Testis (tissue), 3 donors: Measurements from ENCODE around the gene UGT1A5. TPM values are rescaled to one million over a fixed set of nuclear protein-coding genes. Genes with fewer than 3 reads are reported as not detected.

Source experiments
- DNase-seq: peaks from one replicate; pipeline ENCODE4 v3.0.0-alpha.2; 2019
- H3K27ac ChIP-seq, 2 donors: fragments of 200-600 bp; sonication (generic); one replicate each; pipeline ENCODE4 v1.5.1; 2019
- H3K27me3 ChIP-seq: fragments of 200-600 bp; sonication (generic); one replicate; pipeline ENCODE4 v1.5.1; 2019
- H3K36me3 ChIP-seq: fragments of 200-600 bp; sonication (generic); one replicate; pipeline ENCODE4 v1.5.1; 2017; ENCODE audit warnings: low read depth; ENCODE audit errors: missing control alignments
- H3K4me1 ChIP-seq: fragments of 200-600 bp; sonication (generic); one replicate; pipeline ENCODE4 v1.5.1; 2019
- H3K4me3 ChIP-seq, 2 donors: fragments of 200-600 bp; sonication (generic); one replicate each; pipeline ENCODE4 v1.5.1; 2017 to 2019
- H3K9me3 ChIP-seq: fragments of 200-600 bp; sonication (generic); one replicate; pipeline ENCODE4 v1.5.1; 2017
- POLR2A ChIP-seq: fragments of 450-650 bp; IDR thresholded peaks from one replicate; pipeline ENCODE4 v1.6.1; 2017; ENCODE audit warnings: antibody characterized with exemption, mild to moderate bottlenecking, moderate library complexity
- WGBS, 2 donors: methylation state at CpG; one replicate each; pipeline ENCODE4 v1.1.5; 2018; 5-methylcytosine and 5-hydroxymethylcytosine counted together
- intact Hi-C: fragments of 100-400 bp; cut with DNase I; formaldehyde crosslinking; loops from one replicate; pipeline ENCODE4 v1.15.1; 2023; ENCODE audit warnings: low total_unique reads
- polyA plus RNA-seq: library from polyadenylated mRNA; stranded (reverse); fragments of 350-450 nt; fragmentation: Illumina TruSeq; extraction: RNeasy Lipid Tissue Mini Kit (QIAGEN cat#74804); gene quantifications from one replicate; pipeline ENCODE4 v1.2.3, GENCODE V29; 2014; ENCODE audit warnings: low read depth, low replicate concordance; ENCODE audit not compliant: insufficient read depth
- total RNA-seq, 2 donors: library from RNA; depleted of rRNA; stranded (reverse); fragments of >200 nt; gene quantifications; one replicate each; pipeline ENCODE4 v1.2.3, GENCODE V29; 2016
- TF ChIP-seq, protein P1 (sequence below), 3 experiments: fragments of 450-650 bp in 2 of 3; fragments of 200-600 bp in 1 of 3; sonication (generic) in 1 of 3; IDR thresholded peaks; one replicate each; pipeline ENCODE4 v1.5.1; 2016 to 2019; ENCODE audit warnings: antibody characterized with exemption in 3 of 3, mild to moderate bottlenecking in 2 of 3, moderate library complexity in 1 of 3

The UGT1A5 gene
- total and polyA plus RNA-seq, 3 donors from 2014 or later, result 0.16 TPM; not detected in 2

DNA sequence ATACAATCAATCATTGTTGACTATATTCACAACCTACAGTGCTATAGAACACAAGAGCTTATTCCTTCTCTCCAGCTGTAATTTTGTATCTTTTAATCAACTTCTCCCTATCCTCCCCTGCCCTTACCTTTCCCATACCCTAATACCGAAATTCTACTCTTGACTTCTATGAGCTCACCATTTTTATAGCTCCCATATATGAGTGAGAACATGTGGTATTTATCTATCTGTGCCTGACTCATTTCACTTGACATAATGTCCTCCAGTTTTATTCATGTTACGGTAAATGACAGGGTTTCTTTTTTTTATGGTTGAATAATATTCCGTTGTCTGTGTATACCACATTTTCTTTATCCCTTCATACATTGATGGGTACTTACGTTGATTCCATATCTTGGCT, 68.1 kb downstream of the UGT1A5 start:
- no peak overlapping the region for H3K4me3 ChIP-seq
- no peaks in the 10 kb centered on the region for H3K9me3 ChIP-seq
- 86 to 90% methylated on average over 4 of the region's 4 CpGs for WGBS, 2 donors
- H3K4me1 ChIP-seq, result no peaks in the 10 kb centered on the region
- no peaks in the 10 kb centered on the region for H3K27me3 ChIP-seq
- TF ChIP-seq POLR2A, result no peak
- TF ChIP-seq, protein P1, sequence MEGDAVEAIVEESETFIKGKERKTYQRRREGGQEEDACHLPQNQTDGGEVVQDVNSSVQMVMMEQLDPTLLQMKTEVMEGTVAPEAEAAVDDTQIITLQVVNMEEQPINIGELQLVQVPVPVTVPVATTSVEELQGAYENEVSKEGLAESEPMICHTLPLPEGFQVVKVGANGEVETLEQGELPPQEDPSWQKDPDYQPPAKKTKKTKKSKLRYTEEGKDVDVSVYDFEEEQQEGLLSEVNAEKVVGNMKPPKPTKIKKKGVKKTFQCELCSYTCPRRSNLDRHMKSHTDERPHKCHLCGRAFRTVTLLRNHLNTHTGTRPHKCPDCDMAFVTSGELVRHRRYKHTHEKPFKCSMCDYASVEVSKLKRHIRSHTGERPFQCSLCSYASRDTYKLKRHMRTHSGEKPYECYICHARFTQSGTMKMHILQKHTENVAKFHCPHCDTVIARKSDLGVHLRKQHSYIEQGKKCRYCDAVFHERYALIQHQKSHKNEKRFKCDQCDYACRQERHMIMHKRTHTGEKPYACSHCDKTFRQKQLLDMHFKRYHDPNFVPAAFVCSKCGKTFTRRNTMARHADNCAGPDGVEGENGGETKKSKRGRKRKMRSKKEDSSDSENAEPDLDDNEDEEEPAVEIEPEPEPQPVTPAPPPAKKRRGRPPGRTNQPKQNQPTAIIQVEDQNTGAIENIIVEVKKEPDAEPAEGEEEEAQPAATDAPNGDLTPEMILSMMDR (IDR thresholded peaks at IDR 0.05), result no peak
- H3K27ac ChIP-seq, result no peak overlapping the region
- no peaks in the 10 kb centered on the region for H3K36me3 ChIP-seq
- intact Hi-C loops, result no loop called here
- DNase-seq, result no peak

DNA sequence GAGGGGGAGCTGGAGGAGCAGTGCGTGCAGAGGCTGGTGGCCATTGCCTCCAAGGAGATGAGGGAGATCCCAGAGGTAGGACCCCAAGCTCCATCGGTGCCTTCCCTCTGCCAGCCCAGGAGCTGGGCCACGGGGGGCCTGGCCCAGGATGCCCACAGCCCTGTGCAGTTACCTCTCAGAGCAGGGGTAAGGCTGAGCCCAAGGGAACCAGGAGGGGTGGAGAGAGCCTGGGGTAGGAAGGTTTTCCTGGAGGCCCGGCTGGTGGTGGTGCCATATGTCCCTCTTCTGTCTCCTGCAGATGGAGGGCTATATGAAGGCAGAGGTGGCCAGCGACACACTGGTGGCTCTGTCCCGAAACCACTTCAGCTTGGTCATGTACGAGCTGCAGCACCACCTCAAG, 76.8 kb downstream of the UGT1A5 start:
- no peak overlapping the region for H3K4me3 ChIP-seq
- no peak overlapping the region for H3K27ac ChIP-seq
- TF ChIP-seq POLR2A, result no peak
- TF ChIP-seq, protein P1 (IDR thresholded peaks at IDR 0.05), result no peak
- 88 to 89% methylated on average over 7 of the region's 7 CpGs for WGBS, 2 donors
- H3K9me3 ChIP-seq, result no peaks in the 10 kb centered on the region
- DNase-seq, result no peak
- intact Hi-C loops, result no loop called here
- no peaks in the 10 kb centered on the region for H3K36me3 ChIP-seq
- no peaks in the 10 kb centered on the region for H3K4me1 ChIP-seq
- no peaks in the 10 kb centered on the region for H3K27me3 ChIP-seq

DNA sequence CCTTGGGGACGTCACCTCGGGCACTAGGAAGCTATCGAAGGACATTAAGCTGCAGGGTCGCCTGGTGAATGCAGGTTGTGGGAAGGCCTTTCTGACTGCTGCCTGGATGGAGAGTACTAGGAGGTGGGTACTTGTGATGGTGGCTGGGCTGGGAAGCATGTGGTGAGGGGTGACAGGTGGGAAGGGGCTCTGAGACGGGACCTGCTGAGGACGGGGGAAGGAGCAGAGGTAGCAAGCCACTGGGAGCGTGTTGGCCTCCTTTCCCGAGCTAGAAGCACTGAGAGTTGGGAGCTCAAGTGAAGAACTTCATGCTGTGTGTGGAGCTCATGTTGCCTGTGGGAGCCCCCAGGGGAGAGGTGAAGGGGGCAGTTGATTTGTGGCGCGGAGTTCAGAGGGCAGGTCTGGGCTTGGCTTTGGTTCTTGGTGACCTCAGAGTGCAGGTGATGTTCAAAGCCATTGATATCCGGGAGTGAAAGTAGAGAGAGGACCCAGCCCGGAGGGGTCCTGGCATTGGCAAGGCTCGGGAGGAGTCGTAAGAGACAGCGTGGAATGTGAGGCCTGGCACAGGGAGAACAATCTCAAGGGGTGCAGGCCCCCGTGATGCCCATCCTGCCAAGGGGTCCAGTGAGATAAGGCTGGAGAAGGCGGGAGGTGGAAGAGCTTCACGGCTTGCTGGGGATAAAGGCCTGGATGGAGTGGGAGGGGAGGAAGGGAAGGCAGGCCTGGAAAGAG, 78.6 kb downstream of the UGT1A5 start:
- Histone ChIP-seq H3K27ac (no peak overlapping the region), H3K4me1 (no peaks in the 10 kb centered on the region), H3K27me3 (no peaks in the 10 kb centered on the region), H3K9me3 (no peaks in the 10 kb centered on the region), H3K36me3 (no peaks in the 10 kb centered on the region), H3K4me3 (no peak overlapping the region)
- intact Hi-C loops, result no loop called here
- no peak for DNase-seq
- 75 to 76% methylated on average over 18 of the region's 18 CpGs for WGBS, 2 donors
- TF ChIP-seq POLR2A, result no peak
- TF ChIP-seq, protein P1 (IDR thresholded peaks at IDR 0.05), result no peak

DNA sequence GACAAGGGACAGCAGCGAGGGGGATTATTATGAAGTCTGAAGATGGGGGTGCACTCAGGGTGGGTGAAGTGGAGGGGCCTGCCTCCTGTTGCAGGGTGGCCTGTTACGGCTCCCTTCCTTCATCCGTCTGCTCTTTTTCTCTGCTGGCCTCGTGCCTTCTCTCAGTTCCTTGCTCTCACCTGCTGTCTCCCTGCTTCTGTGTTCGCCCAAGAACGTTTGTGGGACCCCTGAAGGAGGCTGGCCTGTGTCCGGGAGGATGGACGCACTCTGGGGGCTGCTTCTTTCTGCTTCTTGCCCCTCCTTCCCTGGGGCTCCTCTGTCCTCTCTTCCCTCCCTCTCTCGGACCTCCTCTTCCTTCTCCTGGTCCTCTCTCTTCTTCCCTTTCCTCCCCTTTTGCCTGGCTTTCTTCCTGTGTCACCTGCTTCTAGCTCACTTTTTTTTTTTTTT, 79.2 kb downstream of the UGT1A5 start:
- Histone ChIP-seq H3K9me3 (no peaks in the 10 kb centered on the region), H3K27me3 (no peaks in the 10 kb centered on the region), H3K4me1 (no peaks in the 10 kb centered on the region), H3K36me3 (no peaks in the 10 kb centered on the region), H3K27ac (no peak overlapping the region), H3K4me3 (no peak overlapping the region)
- intact Hi-C loops, result no loop called here
- DNase-seq, result no peak
- 71 to 76% methylated on average over 9 of the region's 9 CpGs for WGBS, 2 donors
- TF ChIP-seq POLR2A, result no peak
- TF ChIP-seq, protein P1 (IDR thresholded peaks at IDR 0.05), result no peak

DNA sequence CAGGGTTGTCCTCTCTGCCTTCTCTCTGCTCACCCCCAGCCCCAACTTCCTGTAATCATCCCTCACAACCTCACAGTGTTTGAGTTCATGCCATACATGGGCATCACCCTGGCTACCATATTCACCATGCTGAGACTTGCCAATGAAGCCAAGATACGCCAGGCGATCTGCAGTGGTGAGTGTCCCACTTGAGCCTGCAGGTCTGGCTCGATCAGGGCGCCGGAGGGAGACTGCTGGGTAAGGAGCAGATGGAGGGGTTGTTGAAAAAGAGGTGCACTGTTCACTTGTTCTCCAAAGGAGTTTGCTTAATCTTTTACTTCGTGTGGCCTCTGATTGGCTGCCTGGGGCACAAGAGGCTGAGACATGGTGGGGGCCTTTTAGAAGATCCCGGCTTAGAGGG, 80.0 kb downstream of the UGT1A5 start:
- no peak for TF ChIP-seq POLR2A
- TF ChIP-seq, protein P1 (IDR thresholded peaks at IDR 0.05), result no peak
- DNase-seq, result no peak
- intact Hi-C loops, result no loop called here
- no peaks in the 10 kb centered on the region for H3K36me3 ChIP-seq
- no peak overlapping the region for H3K27ac ChIP-seq
- no peaks in the 10 kb centered on the region for H3K9me3 ChIP-seq
- H3K4me3 ChIP-seq, result no peak overlapping the region
- 84 to 95% methylated on average over 7 of the region's 7 CpGs for WGBS, 2 donors
- no peaks in the 10 kb centered on the region for H3K27me3 ChIP-seq
- no peaks in the 10 kb centered on the region for H3K4me1 ChIP-seq
